ENCODE results near the gene IFT122.
"Not testable (repeated sequence)": the region's sequence is repeated elsewhere in the genome, so short reads cannot be mapped to it uniquely, and the experiment has no call there.

IFT122 gene, protein sequence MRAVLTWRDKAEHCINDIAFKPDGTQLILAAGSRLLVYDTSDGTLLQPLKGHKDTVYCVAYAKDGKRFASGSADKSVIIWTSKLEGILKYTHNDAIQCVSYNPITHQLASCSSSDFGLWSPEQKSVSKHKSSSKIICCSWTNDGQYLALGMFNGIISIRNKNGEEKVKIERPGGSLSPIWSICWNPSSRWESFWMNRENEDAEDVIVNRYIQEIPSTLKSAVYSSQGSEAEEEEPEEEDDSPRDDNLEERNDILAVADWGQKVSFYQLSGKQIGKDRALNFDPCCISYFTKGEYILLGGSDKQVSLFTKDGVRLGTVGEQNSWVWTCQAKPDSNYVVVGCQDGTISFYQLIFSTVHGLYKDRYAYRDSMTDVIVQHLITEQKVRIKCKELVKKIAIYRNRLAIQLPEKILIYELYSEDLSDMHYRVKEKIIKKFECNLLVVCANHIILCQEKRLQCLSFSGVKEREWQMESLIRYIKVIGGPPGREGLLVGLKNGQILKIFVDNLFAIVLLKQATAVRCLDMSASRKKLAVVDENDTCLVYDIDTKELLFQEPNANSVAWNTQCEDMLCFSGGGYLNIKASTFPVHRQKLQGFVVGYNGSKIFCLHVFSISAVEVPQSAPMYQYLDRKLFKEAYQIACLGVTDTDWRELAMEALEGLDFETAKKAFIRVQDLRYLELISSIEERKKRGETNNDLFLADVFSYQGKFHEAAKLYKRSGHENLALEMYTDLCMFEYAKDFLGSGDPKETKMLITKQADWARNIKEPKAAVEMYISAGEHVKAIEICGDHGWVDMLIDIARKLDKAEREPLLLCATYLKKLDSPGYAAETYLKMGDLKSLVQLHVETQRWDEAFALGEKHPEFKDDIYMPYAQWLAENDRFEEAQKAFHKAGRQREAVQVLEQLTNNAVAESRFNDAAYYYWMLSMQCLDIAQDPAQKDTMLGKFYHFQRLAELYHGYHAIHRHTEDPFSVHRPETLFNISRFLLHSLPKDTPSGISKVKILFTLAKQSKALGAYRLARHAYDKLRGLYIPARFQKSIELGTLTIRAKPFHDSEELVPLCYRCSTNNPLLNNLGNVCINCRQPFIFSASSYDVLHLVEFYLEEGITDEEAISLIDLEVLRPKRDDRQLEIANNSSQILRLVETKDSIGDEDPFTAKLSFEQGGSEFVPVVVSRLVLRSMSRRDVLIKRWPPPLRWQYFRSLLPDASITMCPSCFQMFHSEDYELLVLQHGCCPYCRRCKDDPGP

DNA sequence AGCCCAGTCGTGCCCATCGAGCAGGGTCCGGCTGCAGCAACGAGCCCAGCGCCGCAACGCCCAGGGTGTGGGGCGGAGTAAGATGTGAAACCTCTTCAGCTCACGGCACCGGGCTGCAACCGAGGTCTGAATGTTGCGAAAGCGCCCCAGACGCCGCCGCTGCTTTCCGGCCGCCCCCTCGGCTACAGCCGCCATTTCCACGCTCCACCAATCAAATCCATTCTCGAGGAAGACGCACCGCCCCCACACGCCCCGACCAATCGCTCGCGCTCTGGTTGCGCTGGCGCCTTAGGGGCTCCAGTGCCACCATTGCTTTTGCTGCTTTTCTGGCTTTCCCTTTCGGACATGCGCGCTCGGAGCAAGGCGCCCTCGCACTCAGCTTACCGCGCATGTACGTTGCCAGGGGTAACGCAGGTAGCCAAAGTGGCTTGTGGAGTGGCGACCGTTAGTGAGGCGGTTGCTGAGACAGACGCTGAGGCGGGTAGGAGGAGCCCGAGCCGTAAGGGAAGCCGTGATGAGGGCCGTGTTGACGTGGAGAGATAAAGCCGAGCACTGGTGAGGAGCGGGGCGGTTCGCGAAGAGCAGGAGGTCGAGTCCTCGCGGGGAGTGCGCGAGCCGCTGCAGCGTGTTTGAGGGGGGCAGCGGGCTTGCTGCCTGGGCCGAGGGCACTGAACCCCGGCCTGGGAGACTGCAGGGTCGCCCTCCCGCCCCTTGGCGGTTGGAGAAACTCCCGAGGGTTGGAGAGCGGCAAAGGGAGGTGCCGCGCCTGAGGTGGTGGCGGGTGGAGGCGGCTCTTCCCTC, at the start of gene IFT122, which contains the start of gene MBD4:
Gene IFT122, plus strand, starts transcription at position 408 of the 801 bp plus-strand sequence. Its CDS starts 107 bp downstream, at position 515.
Gene MBD4, minus strand, starts transcription at position 132 of the 801 bp plus-strand sequence. Its CDS starts 115 bp downstream, at position 17.
- Histone ChIP-seq H3K36me3 (ENCODE audit: insufficient read depth, low read length) (peaks cover 17% of the 10 kb centered on the region), H3K9ac (ENCODE audit: low read length) (peak within 1 kb of the TSS; percentile 83), H3K27me3 (ENCODE audit: control insufficient read depth in 1 of 2, insufficient read depth in 2 of 2, low read length in 2 of 2) (no peaks in the 10 kb centered on the region), H3K27ac (ENCODE audit: low read depth, low read length) (peak within 1 kb of the TSS; percentile 98), H3K4me1 (ENCODE audit: insufficient read depth, low read length) (peaks cover 36% of the 10 kb centered on the region), H3K4me3 (ENCODE audit: low read depth in 1 of 2, low read length in 2 of 2) (peak within 1 kb of the TSS; percentile 93 to 95), H3K9me3 (ENCODE audit: low read length) (no peaks in the 10 kb centered on the region)

DNA sequence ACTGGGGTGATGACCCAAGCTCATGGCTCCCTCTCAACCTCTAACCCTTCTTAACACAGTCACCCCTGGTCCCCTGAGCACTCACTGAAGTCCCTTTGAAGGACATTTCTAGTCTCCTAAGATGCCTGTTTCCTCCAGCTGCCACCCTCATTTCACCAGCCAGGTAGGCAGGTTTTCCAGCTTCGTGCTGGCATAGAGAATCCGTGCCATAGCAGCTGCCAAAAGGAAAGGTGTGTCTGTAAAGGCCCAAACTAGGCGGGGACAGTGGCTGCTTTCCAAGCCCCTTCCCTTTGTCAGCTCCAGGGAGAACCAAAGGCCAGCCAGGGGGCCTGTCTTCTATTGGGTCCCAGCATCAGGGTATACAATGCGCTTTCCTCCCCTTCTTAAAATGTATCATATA, 48.4 kb upstream of the IFT122 start:
- H3K9me3 ChIP-seq (ENCODE audit: low read length); H3K9ac ChIP-seq (ENCODE audit: low read length); H3K27me3 ChIP-seq (ENCODE audit: control insufficient read depth in 1 of 2, insufficient read depth in 2 of 2, low read length in 2 of 2); H3K4me1 ChIP-seq (ENCODE audit: insufficient read depth, low read length); H3K27ac ChIP-seq (ENCODE audit: low read depth, low read length); H3K4me3 ChIP-seq (ENCODE audit: low read depth in 1 of 2, low read length in 2 of 2): not testable (repeated sequence)
- peaks cover 49% of the 10 kb centered on the region for H3K36me3 ChIP-seq (ENCODE audit: insufficient read depth, low read length)

DNA sequence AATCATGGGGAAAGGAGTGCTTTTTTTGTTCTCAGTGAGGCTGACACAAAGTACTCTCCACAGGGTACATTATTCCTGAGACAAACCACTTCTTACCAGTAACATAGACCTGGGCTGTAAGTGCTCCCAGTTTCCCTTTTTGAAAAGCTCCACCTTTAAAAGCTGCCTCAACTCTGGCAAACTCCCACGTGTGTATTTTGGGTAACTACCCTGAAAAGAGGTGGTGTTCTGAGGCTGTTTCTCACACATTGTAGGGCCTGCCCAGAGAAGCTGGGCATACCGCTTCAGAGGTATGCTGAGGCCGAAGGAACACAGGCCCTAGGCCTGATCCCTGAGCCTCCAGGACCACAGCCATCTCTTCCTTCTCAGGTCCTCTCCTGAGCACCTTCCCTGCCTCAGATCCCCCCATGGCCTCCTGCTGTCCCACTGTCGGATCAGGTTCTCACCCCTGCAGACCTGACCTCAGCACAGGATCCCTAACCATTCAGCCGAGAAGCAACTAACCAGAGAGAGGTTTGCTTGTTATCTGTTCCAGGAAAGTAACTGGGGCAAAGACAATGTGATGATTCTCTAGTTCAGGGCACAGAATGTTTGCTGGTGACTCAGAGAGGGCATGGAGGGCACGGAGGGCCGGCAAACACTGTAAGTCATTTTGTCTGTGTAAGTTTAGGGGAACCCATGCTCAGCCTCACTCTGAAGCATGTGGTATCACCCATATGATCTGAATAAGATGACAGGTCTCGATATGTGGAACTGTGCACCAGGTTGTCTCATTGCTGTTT, 47.7 kb upstream of the IFT122 start:
- H3K27ac ChIP-seq (ENCODE audit: low read depth, low read length); H3K4me1 ChIP-seq (ENCODE audit: insufficient read depth, low read length); H3K4me3 ChIP-seq (ENCODE audit: low read depth in 1 of 2, low read length in 2 of 2); H3K9me3 ChIP-seq (ENCODE audit: low read length); H3K27me3 ChIP-seq (ENCODE audit: control insufficient read depth in 1 of 2, insufficient read depth in 2 of 2, low read length in 2 of 2); H3K9ac ChIP-seq (ENCODE audit: low read length): not testable (repeated sequence)
- H3K36me3 ChIP-seq (ENCODE audit: insufficient read depth, low read length) = peaks cover 49% of the 10 kb centered on the region

DNA sequence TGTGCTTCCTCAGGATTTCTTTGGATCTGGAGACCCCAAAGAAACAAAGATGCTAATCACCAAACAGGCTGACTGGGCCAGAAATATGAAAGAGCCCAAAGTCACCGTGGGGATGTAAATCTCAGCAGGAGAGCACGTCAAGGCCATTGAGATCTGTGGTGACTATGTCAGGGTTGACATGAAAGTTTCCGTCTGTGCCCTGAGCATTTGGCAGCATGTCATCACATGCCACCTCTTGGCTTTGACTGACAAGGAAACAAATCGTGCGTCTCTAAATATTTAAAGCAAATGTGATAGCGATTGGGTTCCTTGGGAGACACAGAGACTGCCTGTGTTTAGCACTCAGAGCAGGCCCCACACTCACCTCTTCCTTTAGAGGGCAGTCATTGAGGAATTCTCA, 46.8 kb upstream of the IFT122 start:
- Histone ChIP-seq H3K4me3 (ENCODE audit: low read depth in 1 of 2, low read length in 2 of 2) (no peak overlapping the region), H3K36me3 (ENCODE audit: insufficient read depth, low read length) (peaks cover 43% of the 10 kb centered on the region), H3K9ac (ENCODE audit: low read length) (no peak overlapping the region), H3K4me1 (ENCODE audit: insufficient read depth, low read length) (peaks cover 9% of the 10 kb centered on the region), H3K27ac (ENCODE audit: low read depth, low read length) (no peak overlapping the region), H3K9me3 (ENCODE audit: low read length) (no peaks in the 10 kb centered on the region), H3K27me3 (ENCODE audit: control insufficient read depth in 1 of 2, insufficient read depth in 2 of 2, low read length in 2 of 2) (no peaks in the 10 kb centered on the region)

- H3K27ac ChIP-seq (ENCODE audit: low read depth, low read length); H3K4me3 ChIP-seq (ENCODE audit: low read depth in 1 of 2, low read length in 2 of 2); H3K9ac ChIP-seq (ENCODE audit: low read length); H3K27me3 ChIP-seq (ENCODE audit: control insufficient read depth in 1 of 2, insufficient read depth in 2 of 2, low read length in 2 of 2); H3K9me3 ChIP-seq (ENCODE audit: low read length): not testable (repeated sequence)
- Histone ChIP-seq H3K36me3 (ENCODE audit: insufficient read depth, low read length) (peaks cover 41% of the 10 kb centered on the region), H3K4me1 (ENCODE audit: insufficient read depth, low read length) (peaks cover 14% of the 10 kb centered on the region)
Observed at GRCh38 chr3:129393760-129394564, 46.1 kb upstream of the IFT122 start.

GRCh38 chr3:129398803-129399144, 41.2 kb upstream of the IFT122 start:
- Histone ChIP-seq H3K27ac (ENCODE audit: low read depth, low read length) (peak overlapping the region; percentile 71), H3K36me3 (ENCODE audit: insufficient read depth, low read length) (peaks cover 12% of the 10 kb centered on the region), H3K4me3 (ENCODE audit: low read depth in 1 of 2, low read length in 2 of 2) (peak overlapping the region; percentile 55 to 71), H3K27me3 (ENCODE audit: control insufficient read depth in 1 of 2, insufficient read depth in 2 of 2, low read length in 2 of 2) (no peaks in the 10 kb centered on the region), H3K9ac (ENCODE audit: low read length) (peak overlapping the region; percentile 42), H3K4me1 (ENCODE audit: insufficient read depth, low read length) (peaks cover 14% of the 10 kb centered on the region), H3K9me3 (ENCODE audit: low read length) (no peaks in the 10 kb centered on the region)

DNA sequence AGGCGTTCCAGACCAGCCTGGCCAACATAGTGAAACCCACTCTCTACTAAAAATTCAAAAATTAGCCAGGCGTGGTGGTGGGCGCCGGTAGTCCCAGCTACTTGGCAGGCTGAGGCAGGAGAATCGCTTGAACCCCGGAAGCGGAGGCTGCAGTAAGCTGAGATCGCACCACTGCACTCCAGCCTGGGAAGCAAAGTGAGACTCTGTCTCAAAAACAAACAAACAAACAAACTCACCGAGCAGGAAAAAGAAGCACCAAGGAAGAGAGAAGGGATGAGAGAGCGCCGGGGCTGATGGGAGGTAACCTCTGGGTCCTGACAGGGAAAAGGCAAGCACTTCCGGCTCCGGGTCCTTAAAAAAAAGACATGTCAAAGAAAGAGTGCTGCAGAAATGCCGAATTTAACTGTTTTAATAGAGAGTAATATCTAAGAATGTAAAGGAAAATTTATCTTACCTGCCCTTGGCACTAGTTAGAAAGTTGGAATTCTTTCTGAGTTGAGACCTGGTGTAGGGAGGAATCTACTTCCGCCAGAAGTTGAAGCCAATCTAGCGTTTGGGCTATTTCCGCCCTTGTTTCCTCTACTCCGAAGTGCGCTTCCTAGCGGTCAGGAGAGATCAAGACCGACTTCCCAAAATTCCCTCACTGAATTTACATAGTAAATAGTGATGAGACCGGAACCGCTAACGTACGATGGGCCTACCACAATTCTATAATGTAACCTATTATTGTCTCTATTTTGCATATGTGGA, 40.7 kb upstream of the IFT122 start:
- no peaks in the 10 kb centered on the region for H3K27me3 ChIP-seq (ENCODE audit: control insufficient read depth in 1 of 2, insufficient read depth in 2 of 2, low read length in 2 of 2)
- peaks cover 14% of the 10 kb centered on the region for H3K4me1 ChIP-seq (ENCODE audit: insufficient read depth, low read length)
- H3K36me3 ChIP-seq (ENCODE audit: insufficient read depth, low read length) = peaks cover 12% of the 10 kb centered on the region
- peak overlapping the region; percentile 71 for H3K27ac ChIP-seq (ENCODE audit: low read depth, low read length)
- H3K4me3 ChIP-seq (ENCODE audit: low read depth in 1 of 2, low read length in 2 of 2) = peak overlapping the region; percentile 55 to 71
- no peaks in the 10 kb centered on the region for H3K9me3 ChIP-seq (ENCODE audit: low read length)
- peak overlapping the region; percentile 42 for H3K9ac ChIP-seq (ENCODE audit: low read length)

GRCh38 chr3:129399895-129400357, 40.1 kb upstream of the IFT122 start:
- Histone ChIP-seq H3K36me3 (ENCODE audit: insufficient read depth, low read length) (peaks cover 12% of the 10 kb centered on the region), H3K4me1 (ENCODE audit: insufficient read depth, low read length) (peaks cover 14% of the 10 kb centered on the region), H3K9ac (ENCODE audit: low read length) (no peak overlapping the region), H3K27ac (ENCODE audit: low read depth, low read length) (peak overlapping the region; percentile 64), H3K27me3 (ENCODE audit: control insufficient read depth in 1 of 2, insufficient read depth in 2 of 2, low read length in 2 of 2) (no peaks in the 10 kb centered on the region), H3K4me3 (ENCODE audit: low read depth in 1 of 2, low read length in 2 of 2) (peak overlapping the region in 1 of 2 donors; percentile 71), H3K9me3 (ENCODE audit: low read length) (no peaks in the 10 kb centered on the region)

- no peak overlapping the region for H3K4me3 ChIP-seq (ENCODE audit: low read depth in 1 of 2, low read length in 2 of 2)
Observed at GRCh38 chr3:129402210-129402609, 37.8 kb upstream of the IFT122 start.

More at GRCh38 chr3:129402210-129402609, 37.8 kb upstream of the IFT122 start:
- Histone ChIP-seq H3K9me3 (ENCODE audit: low read length) (no peaks in the 10 kb centered on the region), H3K36me3 (ENCODE audit: insufficient read depth, low read length) (no peaks in the 10 kb centered on the region), H3K4me1 (ENCODE audit: insufficient read depth, low read length) (peaks cover 14% of the 10 kb centered on the region), H3K27ac (ENCODE audit: low read depth, low read length) (no peak overlapping the region), H3K9ac (ENCODE audit: low read length) (no peak overlapping the region), H3K27me3 (ENCODE audit: control insufficient read depth in 1 of 2, insufficient read depth in 2 of 2, low read length in 2 of 2) (no peaks in the 10 kb centered on the region)

Measured in muscle layer of colon (tissue), 2 donors.